NCI-H1048 (cell line): Measurements from ENCODE around the gene CMTM4.
"Not testable (repeated sequence)": the region's sequence is repeated elsewhere in the genome, so short reads cannot be mapped to it uniquely, and the experiment has no call there.

Source experiments
- DNase-seq: peaks from one replicate; lab custom pipeline; 2025; lab: John Stamatoyannopoulos, UW

The CMTM4 gene

GRCh38 chr16:66641387-66641786 is 55.2 kb downstream of the CMTM4 start:
- DNase-seq, result no peak

GRCh38 chr16:66640724-66641314 is 55.7 kb downstream of the CMTM4 start:
- no peak for DNase-seq

- no peak for DNase-seq
These were observed 57.3 kb downstream of the CMTM4 start for GRCh38 chr16:66639091-66639885.

GRCh38 chr16:66637806-66638205 is 58.7 kb downstream of the CMTM4 start:
- DNase-seq, result no peak

GRCh38 chr16:66636199-66636598 is 60.3 kb downstream of the CMTM4 start:
- DNase-seq, result no peak

- no peak for DNase-seq
These were observed 61.1 kb downstream of the CMTM4 start for GRCh38 chr16:66635406-66635805.

- no peak for DNase-seq
These were observed 61.9 kb downstream of the CMTM4 start for GRCh38 chr16:66634527-66635196.

- not testable (repeated sequence) for DNase-seq
These were observed 65.0 kb downstream of the CMTM4 start for GRCh38 chr16:66631558-66631957.

- not testable (repeated sequence) for DNase-seq
These were observed 65.8 kb downstream of the CMTM4 start for GRCh38 chr16:66630561-66631260.

- no peak for DNase-seq
These were observed 66.7 kb downstream of the CMTM4 start for GRCh38 chr16:66629856-66630255.

- DNase-seq, result not testable (repeated sequence)
These were observed 68.7 kb downstream of the CMTM4 start for GRCh38 chr16:66627611-66628378.

- no peak for DNase-seq
These were observed 72.8 kb downstream of the CMTM4 start for GRCh38 chr16:66623755-66624154.

- no peak for DNase-seq
These were observed 73.7 kb downstream of the CMTM4 start for GRCh38 chr16:66622863-66623262.

- DNase-seq, result no peak
These were observed 74.6 kb downstream of the CMTM4 start for GRCh38 chr16:66621973-66622372.

GRCh38 chr16:66620429-66620795 is 76.1 kb downstream of the CMTM4 start:
- no peak for DNase-seq

- DNase-seq, result no peak
These were observed 76.8 kb downstream of the CMTM4 start for GRCh38 chr16:66619534-66620428.

- no peak for DNase-seq
These were observed 77.8 kb downstream of the CMTM4 start for GRCh38 chr16:66618588-66619375.

- no peak for DNase-seq
These were observed 78.8 kb downstream of the CMTM4 start for GRCh38 chr16:66617728-66618127.

GRCh38 chr16:66617010-66617434 is 79.5 kb downstream of the CMTM4 start:
- DNase-seq, result no peak

- DNase-seq, result no peak
These were observed 80.0 kb downstream of the CMTM4 start for GRCh38 chr16:66616592-66616991.
